ENCODE results near the gene HOXB13.

HOXB13 gene

GRCh38 chr17:48746916-48747444 lies 18.4 kb upstream of the HOXB13 start:
- Mint-ChIP-seq H3K9me3 (peaks cover 2% of the 10 kb centered on the region), H3K27me3 (ENCODE audit: low read depth, poor library complexity) (peaks cover 100% of the 10 kb centered on the region), H3K4me3 (no peak overlapping the region), H3K36me3 (ENCODE audit: low read depth) (no peaks in the 10 kb centered on the region), H3K27ac (no peak overlapping the region), H3K4me1 (peaks cover 9% of the 10 kb centered on the region)
- no peak for TF ChIP-seq CTCF (IDR thresholded peaks at IDR 0.05)
- no peak for DNase-seq

GRCh38 chr17:48745381-48746275 lies 17.1 kb upstream of the HOXB13 start:
- Mint-ChIP-seq H3K4me1 (peaks cover 5% of the 10 kb centered on the region), H3K4me3 (no peak overlapping the region), H3K36me3 (ENCODE audit: low read depth) (no peaks in the 10 kb centered on the region), H3K27me3 (ENCODE audit: low read depth, poor library complexity) (peaks cover 100% of the 10 kb centered on the region), H3K9me3 (peaks cover 8% of the 10 kb centered on the region), H3K27ac (no peak overlapping the region)
- TF ChIP-seq CTCF (IDR thresholded peaks at IDR 0.05), result no peak
- no peak for DNase-seq

- Mint-ChIP-seq H3K27ac (no peak overlapping the region), H3K9me3 (peaks cover 15% of the 10 kb centered on the region), H3K4me1 (no peaks in the 10 kb centered on the region), H3K4me3 (no peak overlapping the region), H3K27me3 (ENCODE audit: low read depth, poor library complexity) (peaks cover 100% of the 10 kb centered on the region), H3K36me3 (ENCODE audit: low read depth) (no peaks in the 10 kb centered on the region)
- DNase-seq, result no peak
- TF ChIP-seq CTCF (IDR thresholded peaks at IDR 0.05), result no peak
Observed at GRCh38 chr17:48740537-48740936, 12.0 kb upstream of the HOXB13 start.

- DNase-seq, result no peak
- Mint-ChIP-seq H3K36me3 (ENCODE audit: low read depth) (no peaks in the 10 kb centered on the region), H3K4me3 (no peak overlapping the region), H3K9me3 (peaks cover 15% of the 10 kb centered on the region), H3K27me3 (ENCODE audit: low read depth, poor library complexity) (peaks cover 100% of the 10 kb centered on the region), H3K4me1 (peaks cover 13% of the 10 kb centered on the region), H3K27ac (no peak overlapping the region)
- TF ChIP-seq CTCF (IDR thresholded peaks at IDR 0.05), result no peak
Observed at GRCh38 chr17:48738803-48739526, 10.4 kb upstream of the HOXB13 start.

- Mint-ChIP-seq H3K4me1 (peaks cover 18% of the 10 kb centered on the region), H3K9me3 (peaks cover 15% of the 10 kb centered on the region), H3K27ac (no peak overlapping the region), H3K4me3 (no peak overlapping the region), H3K27me3 (ENCODE audit: low read depth, poor library complexity) (peaks cover 100% of the 10 kb centered on the region), H3K36me3 (ENCODE audit: low read depth) (no peaks in the 10 kb centered on the region)
- no peak for DNase-seq
- TF ChIP-seq CTCF (IDR thresholded peaks at IDR 0.05), result no peak
Observed at GRCh38 chr17:48738424-48738802, 9.9 kb upstream of the HOXB13 start.

Measured in nephron progenitor cell (in vitro differentiated cells).